Panc1 (cell line): Measurements from ENCODE around the gene SLF2. TPM values are rescaled to one million over a fixed set of nuclear protein-coding genes. Genes with fewer than 3 reads are reported as not detected.

Experiments used
- ATAC-seq: fragments of 200-7000 bp; cut with Tn5 transposase; 2 replicates; pipeline ENCODE4 v1.9.1; 2020; ENCODE audit warnings: mild to moderate bottlenecking, moderate library complexity
- BruUV-seq: library from RNA; stranded (reverse); fragments of 400-500 nt; replicated peaks from 2 replicates; lab custom pipeline; 2021; lab: Mats Ljungman, UMichigan
- CTCF ChIA-PET: fragments of 300-600 bp; sonication (Branson Sonifier 250); formaldehyde crosslinking; loops from one replicate; lab custom pipeline; 2022; ENCODE audit warnings: antibody characterized with exemption; lab: Charles Lee
- POLR2A ChIA-PET: fragments of 300-600 bp; sonication (Branson Sonifier 250); formaldehyde crosslinking; loops from one replicate; lab custom pipeline; 2022; ENCODE audit warnings: antibody characterized with exemption; lab: Charles Lee
- DNase-seq: peaks from one replicate; pipeline ENCODE4 v3.0.0-alpha.2; 2010; ENCODE audit warnings: low read depth, low spot score
- H3K27ac ChIP-seq: 2 replicates; pipeline ENCODE4 v1.5.1; 2011; ENCODE audit warnings: mild to moderate bottlenecking, low read length, inconsistent platforms
- H3K27me3 ChIP-seq: fragments of 200-500 bp; sonication (Bioruptor generic); 2 replicates; pipeline ENCODE4 v1.6.0; 2014; ENCODE audit warnings: low read length, inconsistent platforms; ENCODE audit not compliant: control insufficient read depth, insufficient read depth
- H3K36me3 ChIP-seq: fragments of 200-500 bp; sonication (Bioruptor generic); 2 replicates; pipeline ENCODE4 v1.5.1; 2014; ENCODE audit warnings: inconsistent platforms, mild to moderate bottlenecking, low read length, moderate library complexity; ENCODE audit not compliant: control insufficient read depth, insufficient read depth
- H3K4me1 ChIP-seq: 2 replicates; pipeline ENCODE4 v1.5.1; 2011; ENCODE audit warnings: inconsistent platforms, mild to moderate bottlenecking, low read length, moderate library complexity; ENCODE audit not compliant: control insufficient read depth, insufficient read depth
- H3K4me3 ChIP-seq, 2 experiments: 2 replicates each; pipeline ENCODE4 v1.5.1; 2011 to 2012; ENCODE audit warnings: low read depth in 2 of 2, low read length in 2 of 2, mild to moderate bottlenecking in 2 of 2, inconsistent platforms in 1 of 2, moderate library complexity in 1 of 2
- H3K9me3 ChIP-seq: fragments of 200-500 bp; sonication (Bioruptor generic); 2 replicates; pipeline ENCODE4 v1.5.1; 2014; ENCODE audit warnings: low read depth, mild to moderate bottlenecking, inconsistent platforms, low read length, moderate library complexity; ENCODE audit not compliant: control insufficient read depth, insufficient read depth
- POLR2AphosphoS5 ChIP-seq: IDR thresholded peaks from 2 replicates; pipeline ENCODE4 v1.6.1; 2012; ENCODE audit warnings: mild to moderate bottlenecking, low read depth, low read length, moderate library complexity
- SIN3A ChIP-seq: IDR thresholded peaks from 2 replicates; pipeline ENCODE4 v1.6.1; 2012; ENCODE audit warnings: low read depth, mild to moderate bottlenecking, low read length, moderate library complexity, borderline replicate concordance; ENCODE audit not compliant: insufficient read depth
- TCF7L2 ChIP-seq: IDR thresholded peaks from 2 replicates; pipeline ENCODE4 v1.6.1; 2011; ENCODE audit warnings: mild to moderate bottlenecking, low read depth, low read length, inconsistent platforms
- in situ Hi-C: cut with HindIII; loops from 2 replicates; pipeline ENCODE4 v1.10.0; 2016; ENCODE audit warnings: low sequenced_read_pairs, low pct_unique_long_range_greater_than_20kb
- intact Hi-C: fragments of 100-400 bp; cut with micrococcal nuclease; formaldehyde crosslinking; loops from one replicate; pipeline ENCODE4 v1.10.0; 2022; ENCODE audit not compliant: unreplicated experiment
- total RNA-seq: library from RNA; stranded (reverse); gene quantifications from one replicate; pipeline ENCODE4 v1.2.1, GENCODE V29; 2021; ENCODE audit not compliant: unreplicated experiment
- TF ChIP-seq, protein P1 (sequence below), 2 experiments: IDR thresholded peaks; 2 replicates each; pipeline ENCODE4 v1.6.1; 2011 to 2012; ENCODE audit warnings: low read depth in 2 of 2, control low read depth in 1 of 2, low read length in 1 of 2, mild to moderate bottlenecking in 1 of 2, moderate library complexity in 1 of 2; ENCODE audit not compliant: insufficient read depth in 1 of 2
- TF ChIP-seq, protein P2 (sequence below): fragments of 450-650 bp; IDR thresholded peaks from 2 replicates; pipeline ENCODE4 v1.5.1; 2017; ENCODE audit warnings: mild to moderate bottlenecking

Gene SLF2
- total RNA-seq, 1 experiment from 2014 or later = 38.8 TPM

DNA sequence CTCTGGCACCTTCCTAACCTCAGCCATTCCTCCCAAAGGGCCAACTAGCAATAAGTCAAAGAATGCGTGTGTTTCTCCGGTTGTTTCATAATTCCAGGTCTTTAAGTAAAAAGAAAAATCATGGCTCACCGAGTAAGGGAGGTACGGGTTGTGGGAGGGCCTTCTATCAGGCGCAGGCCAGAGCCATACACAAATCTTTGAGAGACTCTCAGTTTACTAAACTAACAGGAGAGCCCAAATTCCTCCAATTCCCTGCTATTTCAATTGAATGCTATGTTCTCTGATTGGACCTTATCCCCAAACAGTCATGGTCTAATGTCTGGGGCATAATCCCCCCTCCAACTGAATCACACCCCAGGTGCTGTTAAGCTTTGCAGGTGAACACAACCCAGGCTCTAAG, 26.2 kb upstream of the SLF2 start:
- Histone ChIP-seq H3K9me3 (no peaks in the 10 kb centered on the region), H3K36me3 (no peaks in the 10 kb centered on the region), H3K4me1 (no peaks in the 10 kb centered on the region), H3K27me3 (peaks cover 7% of the 10 kb centered on the region; the same call in 1 of the 2 replicates), H3K4me3 (no peak overlapping the region), H3K27ac (no peak overlapping the region)
- no TSS peak for BruUV-seq
- ChIA-PET POLR2A (no interaction called here), CTCF (no interaction called here)
- no peak for ATAC-seq
- TF ChIP-seq, protein P1, sequence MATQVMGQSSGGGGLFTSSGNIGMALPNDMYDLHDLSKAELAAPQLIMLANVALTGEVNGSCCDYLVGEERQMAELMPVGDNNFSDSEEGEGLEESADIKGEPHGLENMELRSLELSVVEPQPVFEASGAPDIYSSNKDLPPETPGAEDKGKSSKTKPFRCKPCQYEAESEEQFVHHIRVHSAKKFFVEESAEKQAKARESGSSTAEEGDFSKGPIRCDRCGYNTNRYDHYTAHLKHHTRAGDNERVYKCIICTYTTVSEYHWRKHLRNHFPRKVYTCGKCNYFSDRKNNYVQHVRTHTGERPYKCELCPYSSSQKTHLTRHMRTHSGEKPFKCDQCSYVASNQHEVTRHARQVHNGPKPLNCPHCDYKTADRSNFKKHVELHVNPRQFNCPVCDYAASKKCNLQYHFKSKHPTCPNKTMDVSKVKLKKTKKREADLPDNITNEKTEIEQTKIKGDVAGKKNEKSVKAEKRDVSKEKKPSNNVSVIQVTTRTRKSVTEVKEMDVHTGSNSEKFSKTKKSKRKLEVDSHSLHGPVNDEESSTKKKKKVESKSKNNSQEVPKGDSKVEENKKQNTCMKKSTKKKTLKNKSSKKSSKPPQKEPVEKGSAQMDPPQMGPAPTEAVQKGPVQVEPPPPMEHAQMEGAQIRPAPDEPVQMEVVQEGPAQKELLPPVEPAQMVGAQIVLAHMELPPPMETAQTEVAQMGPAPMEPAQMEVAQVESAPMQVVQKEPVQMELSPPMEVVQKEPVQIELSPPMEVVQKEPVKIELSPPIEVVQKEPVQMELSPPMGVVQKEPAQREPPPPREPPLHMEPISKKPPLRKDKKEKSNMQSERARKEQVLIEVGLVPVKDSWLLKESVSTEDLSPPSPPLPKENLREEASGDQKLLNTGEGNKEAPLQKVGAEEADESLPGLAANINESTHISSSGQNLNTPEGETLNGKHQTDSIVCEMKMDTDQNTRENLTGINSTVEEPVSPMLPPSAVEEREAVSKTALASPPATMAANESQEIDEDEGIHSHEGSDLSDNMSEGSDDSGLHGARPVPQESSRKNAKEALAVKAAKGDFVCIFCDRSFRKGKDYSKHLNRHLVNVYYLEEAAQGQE (IDR thresholded peaks at IDR 0.05; ENCODE audit: insufficient read depth in 1 of 2, low read depth in 2 of 2, low read length in 1 of 2) = no peak
- TF ChIP-seq SIN3A (no peak), POLR2AphosphoS5 (no peak), TCF7L2 (no peak)
- TF ChIP-seq, protein P2, sequence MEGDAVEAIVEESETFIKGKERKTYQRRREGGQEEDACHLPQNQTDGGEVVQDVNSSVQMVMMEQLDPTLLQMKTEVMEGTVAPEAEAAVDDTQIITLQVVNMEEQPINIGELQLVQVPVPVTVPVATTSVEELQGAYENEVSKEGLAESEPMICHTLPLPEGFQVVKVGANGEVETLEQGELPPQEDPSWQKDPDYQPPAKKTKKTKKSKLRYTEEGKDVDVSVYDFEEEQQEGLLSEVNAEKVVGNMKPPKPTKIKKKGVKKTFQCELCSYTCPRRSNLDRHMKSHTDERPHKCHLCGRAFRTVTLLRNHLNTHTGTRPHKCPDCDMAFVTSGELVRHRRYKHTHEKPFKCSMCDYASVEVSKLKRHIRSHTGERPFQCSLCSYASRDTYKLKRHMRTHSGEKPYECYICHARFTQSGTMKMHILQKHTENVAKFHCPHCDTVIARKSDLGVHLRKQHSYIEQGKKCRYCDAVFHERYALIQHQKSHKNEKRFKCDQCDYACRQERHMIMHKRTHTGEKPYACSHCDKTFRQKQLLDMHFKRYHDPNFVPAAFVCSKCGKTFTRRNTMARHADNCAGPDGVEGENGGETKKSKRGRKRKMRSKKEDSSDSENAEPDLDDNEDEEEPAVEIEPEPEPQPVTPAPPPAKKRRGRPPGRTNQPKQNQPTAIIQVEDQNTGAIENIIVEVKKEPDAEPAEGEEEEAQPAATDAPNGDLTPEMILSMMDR = no peak
- in situ Hi-C loops (no loop called here), intact Hi-C loops (no loop called here)
- DNase-seq = no peak

GRCh38 chr10:100886963-100887362, 25.8 kb upstream of the SLF2 start:
- Histone ChIP-seq H3K27me3 (peaks cover 7% of the 10 kb centered on the region; the same call in 1 of the 2 replicates), H3K36me3 (no peaks in the 10 kb centered on the region), H3K4me3 (no peak overlapping the region), H3K4me1 (no peaks in the 10 kb centered on the region), H3K9me3 (no peaks in the 10 kb centered on the region), H3K27ac (no peak overlapping the region)
- in situ Hi-C loops = no loop called here
- no TSS peak for BruUV-seq
- ChIA-PET CTCF (no interaction called here), POLR2A (no interaction called here)
- TF ChIP-seq, protein P1 (IDR thresholded peaks at IDR 0.05; ENCODE audit: insufficient read depth in 1 of 2, low read depth in 2 of 2, low read length in 1 of 2) = no peak
- DNase-seq (no peak), ATAC-seq (no peak)
- intact Hi-C loops = no loop called here
